HG02840 (cell line): ENCODE data around the gene PER3.
"Not testable (repeated sequence)": the region's sequence is repeated elsewhere in the genome, so short reads cannot be mapped to it uniquely, and the experiment has no call there.

Source experiments
- ATAC-seq: cut with Tn5 transposase; IDR thresholded peaks from one replicate; pipeline ENCODE4 v1.9.1; 2021; ENCODE audit warnings: mild to moderate bottlenecking, moderate library complexity, moderate number of reproducible peaks; ENCODE audit not compliant: unreplicated experiment, low FRiP score

Gene PER3

DNA sequence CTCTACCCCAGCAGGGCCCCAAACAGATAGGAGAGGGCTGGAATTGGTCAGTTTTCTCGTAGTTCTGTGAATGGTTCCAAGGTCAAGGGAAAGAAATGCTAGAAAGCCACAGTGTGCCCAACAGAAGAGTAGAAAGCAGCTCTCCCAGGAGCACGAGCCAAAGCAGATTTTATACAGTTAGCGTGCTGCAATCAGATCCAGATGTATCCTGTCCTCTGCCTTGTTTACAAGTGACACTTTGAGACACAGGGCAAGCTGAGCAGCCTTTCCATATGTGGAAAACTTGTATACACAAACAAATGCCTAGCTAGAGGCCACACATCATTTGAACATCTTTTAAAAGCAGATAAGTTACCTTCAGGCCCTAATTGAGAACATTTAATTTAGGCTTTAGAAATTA, 6.5 kb upstream of the PER3 start:
- ATAC-seq: no peak

DNA sequence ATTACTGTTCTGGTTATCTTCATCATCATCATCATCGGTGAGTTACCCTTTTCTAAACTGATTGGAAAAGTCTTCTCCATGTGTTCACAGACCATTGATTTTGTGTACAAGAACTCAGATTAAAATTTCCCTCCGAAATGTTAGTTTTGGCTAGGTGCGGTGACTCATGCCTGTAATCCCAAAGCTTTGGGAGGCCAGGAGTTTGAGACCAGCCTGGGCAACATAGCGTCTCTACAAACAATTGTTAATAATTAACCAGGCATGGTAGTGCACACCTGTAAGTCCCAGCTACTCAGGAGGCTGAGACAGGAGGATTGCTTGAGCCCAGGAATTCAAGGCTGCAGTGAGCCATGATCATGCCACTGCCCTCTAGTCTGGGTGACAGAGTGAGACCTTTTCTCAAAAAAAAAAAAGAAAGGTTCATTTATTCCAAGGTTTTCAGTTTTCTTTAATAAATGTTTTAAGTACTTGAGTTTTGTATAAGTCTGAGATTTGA, 5.9 kb upstream of the PER3 start:
- no peak for ATAC-seq

DNA sequence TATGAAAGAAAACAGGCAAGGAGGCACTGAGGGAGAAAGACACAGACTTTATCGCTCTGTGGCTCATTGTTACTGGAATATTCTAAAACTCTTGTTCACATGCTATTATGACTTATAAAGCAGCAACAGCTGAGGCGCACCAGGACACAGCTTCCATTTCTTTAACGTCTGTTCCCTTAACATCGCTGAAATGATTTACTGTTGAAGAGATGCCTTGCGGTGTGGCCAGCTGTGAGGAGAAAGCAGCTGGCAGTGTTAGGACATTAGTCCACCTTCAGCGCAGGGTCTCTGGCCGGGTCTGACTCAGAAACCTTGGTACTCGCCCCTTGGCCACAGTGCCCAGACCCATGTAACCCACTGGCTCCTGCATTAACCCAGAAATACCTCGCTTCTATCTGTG, 3.1 kb upstream of the PER3 start:
- no peak for ATAC-seq

DNA sequence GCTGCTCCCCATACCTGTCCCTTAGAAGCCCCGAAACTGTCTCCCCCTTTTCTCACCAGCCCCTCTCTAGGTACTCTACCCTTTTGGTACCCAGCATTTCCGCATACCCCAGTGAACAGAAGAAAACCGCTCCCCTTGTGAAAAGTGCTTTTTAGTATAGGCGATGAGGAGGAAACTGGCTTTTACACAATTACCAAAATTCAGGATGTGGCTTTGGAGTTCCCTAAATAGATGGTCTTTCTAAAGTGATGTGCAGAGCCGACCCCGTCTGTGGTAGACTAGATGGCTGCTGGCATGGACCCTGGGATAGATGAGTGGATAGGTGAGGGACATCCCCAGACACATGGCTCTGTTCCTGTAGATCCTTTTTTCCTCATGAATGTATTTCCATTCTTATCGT, 2.6 kb upstream of the PER3 start:
- ATAC-seq: no peak

DNA sequence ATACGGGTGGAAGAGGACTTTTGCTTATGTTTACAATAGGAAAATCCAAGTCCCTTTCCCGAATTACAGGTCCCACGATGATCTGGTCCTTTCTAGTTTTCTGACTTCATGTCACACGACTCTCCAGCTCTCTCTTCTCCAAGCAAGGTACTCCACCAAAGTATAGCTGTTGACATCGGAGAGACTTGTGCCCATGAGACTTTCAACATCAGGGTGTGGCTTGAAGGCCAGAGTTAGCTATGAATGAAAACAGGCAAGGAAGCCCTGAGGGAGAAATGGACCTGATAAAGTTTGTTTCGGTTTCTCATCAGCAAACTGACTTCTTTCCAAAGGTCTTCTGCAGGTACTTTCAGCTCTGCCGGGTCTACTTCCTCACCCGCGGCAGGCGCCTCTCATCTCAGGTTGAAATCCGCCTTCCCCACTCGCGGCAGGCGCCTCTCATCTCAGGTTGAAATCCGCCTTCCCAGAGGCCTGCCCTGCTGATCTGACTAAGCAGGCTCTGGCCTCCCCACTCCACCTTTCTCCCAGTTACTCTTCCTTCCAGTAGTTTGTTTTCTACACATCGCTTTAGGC, 2.1 kb upstream of the PER3 start:
- ATAC-seq: no peak

DNA sequence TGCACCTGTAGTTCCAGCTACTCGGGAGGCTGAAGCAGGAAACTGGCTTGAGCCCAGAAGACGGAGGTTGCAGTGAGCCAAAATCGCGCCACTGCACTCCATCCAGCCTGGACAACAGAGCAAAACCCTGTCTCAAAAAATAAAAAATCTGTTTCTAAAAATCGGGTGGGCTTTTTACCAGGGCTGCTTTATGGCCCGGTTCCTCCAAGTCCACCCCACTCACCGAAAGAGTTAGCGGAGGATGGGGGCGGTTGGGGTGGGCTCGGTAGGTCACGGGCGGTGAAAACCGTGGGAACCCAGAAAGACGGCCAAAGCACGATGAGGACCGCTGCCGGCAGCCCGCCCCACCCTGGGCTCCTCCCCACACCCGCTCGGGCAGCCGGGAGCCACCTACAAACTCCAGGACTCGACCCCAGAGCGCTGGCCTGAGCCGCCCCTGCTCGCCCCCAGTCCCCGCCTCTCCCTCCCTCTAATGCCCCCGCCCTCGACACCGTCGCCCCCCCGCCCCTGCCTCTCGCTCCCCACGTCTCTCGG, 846 bp upstream of the PER3 start:
- ATAC-seq: no peak

DNA sequence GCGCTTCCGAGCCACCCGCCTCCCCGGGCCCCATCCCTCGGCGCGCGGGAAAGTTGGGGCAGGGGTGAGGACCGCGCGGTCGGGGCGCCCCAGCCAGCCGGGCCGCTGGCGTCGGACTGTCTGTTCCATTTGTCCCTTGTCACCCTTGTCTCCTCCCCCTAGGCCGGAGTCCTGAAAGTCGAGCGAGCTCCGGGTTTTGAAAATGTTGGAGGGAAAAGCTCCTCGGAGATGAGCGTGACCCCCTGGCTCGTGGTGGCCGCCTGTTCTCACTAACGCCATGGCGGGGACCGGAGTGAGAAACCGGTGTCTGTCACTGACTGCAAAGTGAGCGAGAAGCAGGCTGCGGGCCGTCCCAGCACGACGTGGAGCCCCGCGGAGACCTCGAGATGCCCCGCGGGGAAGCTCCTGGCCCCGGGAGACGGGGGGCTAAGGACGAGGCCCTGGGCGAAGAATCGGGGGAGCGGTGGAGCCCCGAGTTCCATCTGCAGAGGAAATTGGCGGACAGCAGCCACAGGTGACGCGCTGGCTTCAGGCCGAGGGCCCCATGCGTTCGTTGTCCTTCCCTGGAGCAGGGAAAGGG, 491 bp downstream of the PER3 start:
- ATAC-seq: no peak

DNA sequence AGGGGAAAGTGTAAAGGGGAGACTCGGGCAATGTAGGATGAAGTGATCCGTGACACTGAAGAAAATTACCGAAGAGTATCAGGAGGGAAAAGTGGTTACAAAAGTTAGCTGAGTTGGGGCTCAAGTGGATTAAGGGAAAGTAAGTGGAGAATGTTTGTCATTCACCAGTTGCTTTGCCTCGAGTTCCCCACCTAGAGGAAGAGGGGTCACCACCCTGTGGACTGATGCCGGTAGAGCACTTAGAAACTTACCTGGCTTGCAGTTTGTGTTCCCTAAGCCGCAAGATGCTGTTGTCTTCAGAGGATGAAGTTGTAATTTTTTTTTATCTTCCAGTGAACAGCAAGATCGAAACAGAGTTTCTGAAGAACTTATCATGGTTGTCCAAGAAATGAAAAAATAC, 1.0 kb downstream of the PER3 start:
- ATAC-seq: no peak

DNA sequence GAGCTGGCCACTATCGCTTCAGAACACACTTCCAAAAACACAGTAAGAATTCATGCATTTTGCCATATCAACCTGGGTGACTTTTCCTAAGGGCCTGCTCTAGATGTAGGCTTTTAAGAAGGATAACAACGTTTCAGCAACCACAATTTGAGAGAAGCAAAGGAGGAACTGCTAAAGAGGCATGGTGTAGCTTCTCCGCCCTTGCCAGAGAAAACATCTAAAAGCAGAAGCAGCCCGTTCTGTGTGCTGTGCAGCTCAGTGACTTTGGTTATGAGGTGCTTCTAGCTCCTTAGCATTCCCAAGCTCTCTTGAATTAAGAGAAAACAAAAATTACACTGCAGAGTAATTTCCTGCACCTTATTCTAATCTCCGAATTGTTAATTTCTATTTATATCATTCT, 2.7 kb downstream of the PER3 start:
- ATAC-seq: no peak

DNA sequence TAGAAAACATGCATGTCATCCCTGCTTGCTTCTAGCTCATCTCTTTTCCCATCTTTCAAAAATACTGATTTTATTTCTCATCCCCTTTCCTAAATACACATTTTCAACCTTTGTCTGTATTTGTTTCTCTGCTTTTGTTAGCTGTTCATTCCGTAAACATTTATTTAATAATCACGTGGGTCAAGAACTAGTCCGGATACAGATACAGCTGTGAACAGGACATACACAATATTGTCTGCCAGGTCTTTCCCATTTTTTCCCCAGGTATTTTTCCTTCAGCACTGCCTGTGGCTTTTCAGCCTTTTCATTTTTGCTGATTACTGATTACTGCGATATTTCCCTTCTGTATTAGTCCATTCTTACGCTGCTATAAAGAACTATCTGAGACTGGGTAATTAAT, 5.7 kb downstream of the PER3 start:
- ATAC-seq: no peak

DNA sequence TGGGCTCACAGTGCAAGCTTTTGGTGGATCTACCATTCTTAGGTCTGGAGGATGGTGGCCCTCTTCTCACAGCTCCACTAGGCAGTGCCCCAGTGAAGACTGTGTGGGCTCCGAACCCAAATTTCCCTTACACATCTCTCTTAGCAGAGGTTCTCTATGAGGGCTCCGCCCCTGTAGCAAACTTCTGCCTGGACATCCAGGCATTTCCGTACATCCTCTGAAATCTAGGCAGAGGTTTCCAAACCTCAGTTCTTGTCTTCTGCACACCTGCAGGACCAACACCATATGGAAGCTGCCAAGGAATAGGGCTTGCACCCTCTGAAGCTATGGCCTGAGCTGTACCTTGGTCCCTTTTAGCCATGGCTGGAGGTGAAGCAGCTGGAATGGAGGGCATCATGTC, 6.9 kb downstream of the PER3 start:
- ATAC-seq: not testable (repeated sequence)

DNA sequence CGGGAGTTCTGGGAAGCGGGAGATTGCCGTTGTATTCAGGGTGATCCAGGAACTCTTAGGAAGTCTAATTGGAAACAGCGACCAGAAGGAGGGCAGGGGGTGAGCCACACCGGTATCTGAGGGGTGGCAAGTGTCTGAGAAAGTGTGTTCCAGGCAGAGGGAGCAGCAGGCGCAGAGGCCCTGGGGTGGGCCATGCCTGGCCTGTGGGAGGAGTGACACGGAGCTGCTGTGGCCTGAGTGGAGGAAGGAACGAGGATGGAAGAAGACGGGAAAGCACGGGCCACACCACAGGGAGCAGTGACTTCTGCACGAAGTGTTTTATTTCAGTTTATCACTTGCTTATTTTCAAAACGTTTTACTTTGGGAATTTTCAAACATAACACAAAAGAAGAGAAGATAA, 11.3 kb downstream of the PER3 start:
- no peak for ATAC-seq

DNA sequence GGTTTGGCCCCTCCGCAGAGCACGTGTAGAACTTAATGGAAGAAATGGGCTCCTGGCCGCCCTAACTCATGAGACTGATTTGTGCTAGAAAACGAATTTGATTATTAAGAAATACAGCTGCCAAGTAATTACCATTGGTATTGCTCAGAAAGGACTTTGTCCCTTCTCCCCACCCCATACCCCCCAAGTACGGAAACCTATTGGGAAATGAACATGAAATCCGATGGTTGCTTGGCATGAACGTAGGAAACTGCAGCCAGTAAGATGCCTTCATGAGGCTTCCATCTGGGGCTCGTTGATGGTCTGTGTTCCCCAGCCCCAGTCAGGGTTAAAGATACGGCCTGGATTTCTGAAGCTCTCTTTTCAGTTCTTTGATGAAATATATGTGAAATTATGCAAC, 21.4 kb downstream of the PER3 start:
- ATAC-seq: no peak

DNA sequence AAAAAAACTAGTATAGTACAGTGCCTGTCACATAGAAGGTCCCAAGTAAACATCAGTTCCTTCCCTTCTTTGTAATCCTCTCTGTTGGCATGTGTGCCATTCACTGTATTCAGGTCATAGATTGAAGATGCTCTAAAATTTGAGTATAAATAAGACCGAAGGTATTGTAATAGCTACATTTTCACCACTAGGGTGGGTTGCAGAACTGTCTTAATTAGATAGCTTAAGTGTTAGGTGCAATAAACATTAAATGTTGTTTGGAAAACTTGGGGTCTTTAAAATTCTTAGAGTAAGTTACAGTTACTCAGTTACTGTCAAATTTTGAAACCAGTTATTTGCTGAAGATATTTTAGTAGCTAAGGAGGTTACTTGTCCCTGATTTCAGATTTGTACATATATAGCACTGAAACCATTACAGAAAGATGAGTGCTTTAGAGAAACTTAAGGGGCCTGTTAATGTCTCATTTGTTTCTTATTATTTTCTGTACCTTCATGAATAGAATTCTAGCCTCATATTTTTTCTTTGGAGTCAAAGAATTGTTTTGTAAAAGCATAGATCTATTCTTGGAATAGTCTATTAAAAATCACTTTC, 24.3 kb downstream of the PER3 start:
- no peak for ATAC-seq

DNA sequence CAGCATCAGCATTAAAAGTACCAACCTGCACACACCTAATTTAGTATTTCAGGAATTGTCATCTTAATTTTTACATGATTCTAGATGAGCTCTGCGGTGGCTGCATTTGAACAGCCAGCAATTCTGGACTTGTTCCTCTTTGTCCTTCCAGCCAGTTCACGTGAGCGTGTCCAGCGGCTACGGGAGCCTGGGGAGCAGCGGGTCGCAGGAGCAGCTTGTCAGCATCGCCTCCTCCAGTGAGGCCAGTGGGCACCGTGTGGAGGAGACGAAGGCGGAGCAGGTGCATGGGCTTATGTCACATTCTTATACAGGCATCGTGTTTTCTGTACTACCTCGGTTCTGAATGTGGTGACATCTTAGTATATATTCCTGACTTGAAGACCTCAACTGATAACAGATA, 25.7 kb downstream of the PER3 start:
- no peak for ATAC-seq

DNA sequence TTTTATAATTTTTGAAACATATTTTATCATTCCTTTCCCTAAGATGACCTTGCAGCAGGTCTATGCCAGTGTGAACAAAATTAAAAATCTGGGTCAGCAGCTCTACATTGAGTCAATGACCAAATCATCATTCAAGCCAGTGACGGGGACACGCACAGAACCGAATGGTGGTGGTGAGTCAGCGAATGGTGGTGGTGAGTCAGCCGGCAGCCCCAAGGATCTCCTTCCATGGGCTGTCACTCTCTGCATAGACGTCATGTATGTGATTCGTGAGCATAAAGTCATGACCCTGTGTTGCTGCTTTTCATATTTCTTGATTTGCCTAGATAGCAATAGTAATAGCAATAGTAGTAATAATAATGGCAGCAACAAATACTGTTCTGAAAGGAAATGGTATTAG, 26.3 kb downstream of the PER3 start:
- no peak for ATAC-seq

DNA sequence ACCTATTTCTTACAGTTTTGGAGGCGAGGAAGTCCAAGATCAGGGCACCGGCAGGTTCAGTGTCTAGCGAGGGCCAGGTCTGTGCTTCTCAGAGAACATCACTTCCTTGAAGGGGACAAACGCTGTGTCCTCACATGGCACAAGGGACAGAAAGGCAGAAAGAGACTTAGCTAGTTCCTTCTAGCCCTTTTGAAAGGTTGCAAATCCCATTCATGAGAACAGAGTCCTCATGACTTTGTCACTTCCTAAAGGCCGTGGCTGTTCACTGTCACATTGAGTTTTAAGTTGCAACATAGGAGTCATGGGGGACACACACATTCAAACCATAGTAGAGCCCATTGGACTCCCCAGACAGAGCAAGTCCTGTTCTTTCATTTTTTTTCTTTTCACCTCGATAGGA, 27.4 kb downstream of the PER3 start:
- no peak for ATAC-seq

DNA sequence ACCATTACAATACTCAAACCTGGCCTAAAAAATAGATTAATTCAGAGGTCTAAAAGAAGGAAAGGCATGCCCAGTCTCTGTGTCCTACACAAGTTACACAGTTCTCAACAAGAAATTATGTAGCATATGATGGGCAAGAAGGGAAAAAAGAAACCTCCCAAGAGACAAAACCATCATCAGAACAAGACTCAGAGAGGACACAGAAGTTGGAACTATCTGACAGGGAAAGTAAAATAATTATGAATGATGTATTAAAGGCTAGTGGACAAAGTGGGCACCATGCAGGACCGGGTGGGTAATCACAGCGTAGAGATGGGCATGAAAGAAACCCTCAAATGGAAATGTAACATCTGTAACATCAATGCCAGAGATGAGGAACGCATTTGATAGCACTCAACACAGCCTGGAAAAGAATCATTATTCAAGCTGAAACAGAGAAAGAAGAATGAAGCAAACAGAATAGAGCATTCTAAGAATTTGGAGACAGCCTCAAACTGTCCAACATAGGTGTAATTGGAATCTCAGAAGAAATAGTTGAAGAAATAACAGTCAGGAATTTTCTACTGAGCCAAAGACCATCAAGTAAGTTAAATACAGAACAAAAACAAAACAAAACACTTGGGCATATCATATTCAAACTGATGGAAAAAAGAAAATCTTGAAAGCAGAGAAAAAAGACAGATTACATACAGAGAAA, 29.7 kb downstream of the PER3 start:
- no peak for ATAC-seq

DNA sequence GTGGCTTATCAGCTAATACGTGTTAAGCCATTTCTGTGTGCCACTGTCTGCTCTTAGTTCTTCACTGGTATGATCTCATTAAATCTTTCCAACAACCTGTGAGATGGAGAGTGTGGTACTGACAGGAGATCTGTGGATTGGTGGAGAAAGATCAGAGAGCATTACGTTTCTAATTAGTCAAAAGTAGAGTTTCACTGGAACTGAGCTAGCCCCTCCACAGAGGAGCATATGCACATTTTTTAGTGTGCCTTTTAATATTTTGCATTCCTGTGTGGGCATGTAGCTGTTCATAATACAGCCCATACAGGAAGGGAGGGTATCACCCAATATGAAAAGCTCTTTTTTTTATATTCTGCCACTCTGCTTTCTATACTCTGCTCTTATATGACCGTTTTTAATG, 37.2 kb downstream of the PER3 start:
- no peak for ATAC-seq

DNA sequence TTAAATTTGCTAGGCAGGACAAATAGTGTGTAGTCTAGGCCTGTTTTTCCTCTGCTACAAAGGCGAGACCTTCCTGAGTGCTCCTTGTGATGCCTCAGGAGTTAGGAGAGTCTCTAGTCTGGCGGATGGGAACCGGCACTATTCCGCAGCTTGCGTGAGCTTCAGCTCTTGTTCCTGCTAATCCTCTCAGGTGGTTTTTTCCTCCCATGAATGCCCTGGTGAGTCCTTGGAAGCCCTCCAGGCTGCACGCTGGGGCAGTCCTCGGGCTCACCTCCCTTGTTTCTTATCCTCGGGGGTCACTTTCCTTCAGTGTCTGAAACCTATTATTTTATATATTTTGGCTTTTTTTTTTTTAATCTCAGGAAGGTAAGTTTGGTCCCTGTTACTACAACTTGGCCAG, 40.6 kb downstream of the PER3 start:
- no peak for ATAC-seq

DNA sequence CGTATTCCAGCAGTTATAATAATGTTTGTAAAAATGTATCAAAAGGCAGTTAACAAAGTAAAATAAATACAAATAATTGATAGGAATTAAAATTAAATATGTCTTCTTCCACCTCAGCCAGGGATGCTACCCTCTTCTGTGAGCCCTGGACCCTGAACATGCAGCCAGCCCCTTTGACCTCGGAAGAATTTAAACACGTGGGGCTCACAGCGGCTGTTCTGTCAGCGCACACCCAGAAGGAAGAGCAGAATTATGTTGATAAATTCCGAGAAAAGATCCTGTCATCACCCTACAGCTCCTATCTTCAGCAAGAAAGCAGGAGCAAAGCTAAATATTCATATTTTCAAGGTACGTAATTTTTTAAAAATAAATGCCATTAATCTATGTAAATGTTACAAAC, 42.3 kb downstream of the PER3 start:
- ATAC-seq: no peak
